NCI-H146 treated with DMSO at 0.1 percent for 48 hours (cell line): Measurements from ENCODE around the gene SNX9.

Experiments
- DNase-seq: peaks from one replicate; lab custom pipeline; 2025; ENCODE audit not compliant: unreplicated experiment; lab: John Stamatoyannopoulos, UW

SNX9 gene

DNA sequence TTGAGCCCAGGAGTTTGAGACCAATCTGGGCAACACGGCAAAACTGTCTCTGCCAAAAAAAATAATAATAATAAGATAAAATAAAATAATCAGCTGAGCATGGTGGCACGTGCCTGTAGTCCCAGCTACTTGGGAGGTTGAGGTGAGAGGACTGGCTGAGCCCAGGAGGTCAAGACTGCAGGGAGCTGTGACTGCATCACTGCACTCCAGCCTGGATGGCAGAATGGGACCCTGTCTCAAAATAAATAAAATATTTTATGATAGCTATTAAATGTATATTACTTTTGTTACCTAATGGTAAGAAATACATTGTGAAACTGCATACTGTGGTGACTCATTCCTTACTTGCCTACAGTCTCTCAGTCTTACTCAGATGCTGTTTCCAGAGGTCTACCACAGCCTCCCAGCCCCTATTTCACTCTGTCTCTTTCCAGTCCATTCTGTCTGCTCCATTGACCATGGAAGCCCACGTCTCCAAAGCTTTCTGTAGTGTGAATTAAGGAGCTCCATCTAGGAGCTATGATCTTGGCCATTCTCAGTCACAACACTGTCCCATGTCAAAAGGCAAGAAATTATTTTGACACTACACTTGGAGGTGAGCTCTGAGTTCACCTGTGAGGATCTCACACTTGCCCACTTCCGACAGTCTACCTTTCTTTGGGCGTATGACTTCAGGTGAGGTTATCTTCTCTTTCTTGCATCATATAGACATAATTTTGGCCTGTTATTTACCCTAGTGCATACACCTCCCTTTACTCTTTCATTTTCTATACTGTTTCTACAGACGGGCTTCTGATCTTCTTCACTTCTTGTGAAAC, 22.4 kb upstream of the SNX9 start:
- no peak for DNase-seq

DNA sequence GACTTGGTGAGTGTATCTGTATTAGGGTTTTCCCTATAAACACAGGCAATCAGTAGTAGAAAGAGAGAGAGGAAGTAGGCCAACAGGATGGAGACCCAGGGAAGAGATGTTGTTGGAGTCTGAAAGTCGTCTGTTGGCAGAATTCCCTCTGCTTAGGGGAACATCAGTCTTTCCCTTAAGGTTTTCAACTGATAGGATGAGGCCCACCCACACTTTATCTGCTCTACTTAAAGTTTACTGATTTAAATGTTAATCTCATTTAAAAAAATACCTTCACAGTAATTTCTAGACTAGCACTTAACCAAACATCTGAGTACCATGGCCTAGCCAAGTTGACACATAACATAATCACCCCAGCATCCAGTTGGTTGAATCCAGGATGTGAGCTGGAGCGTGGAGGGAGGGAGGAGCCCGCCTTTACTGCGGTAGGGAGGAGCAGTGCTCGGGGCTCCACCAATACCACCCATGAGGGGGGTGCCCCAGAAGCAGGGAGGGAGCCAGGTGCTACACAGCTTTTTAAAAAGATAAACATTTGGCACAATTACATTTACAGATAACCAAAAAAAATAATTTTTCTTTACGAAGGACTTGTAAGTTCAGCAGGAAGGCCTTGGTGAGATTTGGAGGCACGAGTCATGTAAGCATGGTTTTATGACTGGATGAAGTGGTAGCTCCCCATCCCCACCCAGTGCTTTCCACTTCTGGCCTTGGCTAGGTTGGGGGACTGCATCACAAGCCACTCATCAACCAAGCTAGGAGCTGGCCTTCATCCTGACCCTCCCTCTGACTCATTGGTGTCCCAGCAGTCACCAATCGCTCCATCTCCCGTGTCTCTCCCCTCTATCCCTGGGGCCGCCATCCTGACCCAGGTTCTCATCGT, 18.4 kb upstream of the SNX9 start:
- no peak for DNase-seq

GRCh38 chr6:157806131-157806855, 16.8 kb upstream of the SNX9 start:
- no peak for DNase-seq

- DNase-seq, result no peak
Measured at GRCh38 chr6:157806856-157807215, 16.2 kb upstream of the SNX9 start.

- DNase-seq, result no peak
Measured at GRCh38 chr6:157808405-157808950, 14.6 kb upstream of the SNX9 start.

DNA sequence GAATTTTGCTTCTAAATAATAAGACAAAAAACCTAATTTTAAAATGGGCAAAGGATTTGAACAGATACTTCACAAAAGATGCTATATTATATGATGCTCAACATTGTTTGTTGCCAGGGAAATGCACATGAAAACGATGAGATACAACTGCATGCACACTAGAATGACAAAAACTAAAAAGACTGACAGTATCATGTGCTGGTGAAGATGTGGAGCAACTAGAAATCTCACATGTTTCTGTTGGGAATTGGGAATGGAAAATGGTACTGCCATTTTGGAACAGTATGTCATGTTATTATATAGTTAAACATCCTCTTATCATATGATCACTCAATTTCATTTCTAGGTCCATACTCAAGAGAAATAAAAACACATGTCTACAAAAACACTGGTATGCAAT, 13.4 kb upstream of the SNX9 start:
- no peak for DNase-seq

- DNase-seq, result no peak
Measured at GRCh38 chr6:157811137-157811475, 11.9 kb upstream of the SNX9 start.

- DNase-seq, result no peak
Measured at GRCh38 chr6:157811476-157812173, 11.4 kb upstream of the SNX9 start.

- no peak for DNase-seq
Measured at GRCh38 chr6:157812425-157813171, 10.4 kb upstream of the SNX9 start.

- DNase-seq, result no peak
Measured at GRCh38 chr6:157813191-157813590, 9.9 kb upstream of the SNX9 start.

- DNase-seq, result no peak
Measured at GRCh38 chr6:157813750-157814455, 9.1 kb upstream of the SNX9 start.

DNA sequence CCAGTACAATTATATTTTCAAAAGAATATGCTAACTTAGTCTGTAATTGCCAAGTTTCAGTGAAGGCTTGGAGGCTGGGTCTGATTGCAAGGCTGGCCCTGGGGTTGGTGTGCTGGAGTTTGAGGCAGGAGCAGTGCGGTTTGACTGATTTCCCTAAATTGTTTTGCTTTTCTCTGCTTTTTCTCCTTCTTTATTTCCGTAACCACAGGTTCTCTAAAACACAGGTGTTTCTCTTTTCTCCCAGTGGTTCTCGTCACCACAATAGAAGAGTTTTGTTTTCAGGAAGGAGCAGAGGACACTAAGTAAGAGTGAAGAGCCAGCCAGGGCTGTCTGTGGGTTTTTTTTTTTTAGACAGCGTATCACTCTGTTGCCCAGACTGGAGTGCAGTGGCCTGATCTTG, 8.2 kb upstream of the SNX9 start:
- no peak for DNase-seq

- no peak for DNase-seq
Measured at GRCh38 chr6:157821342-157822033, 1.6 kb upstream of the SNX9 start.

DNA sequence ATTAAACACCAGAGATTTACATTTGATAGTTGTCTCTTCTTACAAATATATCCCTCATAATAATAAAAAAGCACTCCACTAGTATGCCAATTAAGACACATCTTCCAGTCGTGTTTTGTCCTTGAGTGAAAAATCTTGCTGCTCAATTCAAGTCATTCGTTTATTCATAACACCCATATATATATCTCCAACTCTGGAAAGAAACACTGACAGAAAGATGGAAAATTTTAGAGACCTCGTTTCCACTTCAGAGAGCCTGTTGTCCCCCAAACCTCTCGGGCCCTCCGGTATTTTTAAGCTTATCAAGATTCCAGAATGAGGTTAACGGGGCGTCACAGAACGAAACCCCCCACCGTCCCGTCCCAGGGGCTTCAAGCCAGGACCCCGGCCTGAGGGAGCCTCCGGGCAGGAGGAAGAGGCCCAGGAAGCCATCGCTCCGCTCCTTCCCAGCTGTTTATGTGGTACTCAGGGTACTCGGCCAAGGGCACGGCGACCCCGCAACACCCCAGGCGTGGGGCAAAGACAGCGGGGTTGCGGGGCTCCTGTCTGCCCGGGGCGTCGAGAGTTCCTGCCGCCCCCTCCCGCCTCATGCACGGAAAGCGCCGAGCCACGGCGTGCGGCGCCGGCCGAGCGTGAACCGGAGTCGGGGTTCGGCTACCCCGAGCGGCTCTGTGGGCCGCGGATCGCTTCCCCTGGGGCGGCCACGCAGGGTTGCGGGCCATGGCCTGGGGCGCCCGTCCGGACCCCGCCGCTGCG, 623 bp upstream of the SNX9 start:
- no peak for DNase-seq

GRCh38 chr6:157823528-157824370, 703 bp downstream of the SNX9 start:
- DNase-seq, result peak; percentile 59

DNA sequence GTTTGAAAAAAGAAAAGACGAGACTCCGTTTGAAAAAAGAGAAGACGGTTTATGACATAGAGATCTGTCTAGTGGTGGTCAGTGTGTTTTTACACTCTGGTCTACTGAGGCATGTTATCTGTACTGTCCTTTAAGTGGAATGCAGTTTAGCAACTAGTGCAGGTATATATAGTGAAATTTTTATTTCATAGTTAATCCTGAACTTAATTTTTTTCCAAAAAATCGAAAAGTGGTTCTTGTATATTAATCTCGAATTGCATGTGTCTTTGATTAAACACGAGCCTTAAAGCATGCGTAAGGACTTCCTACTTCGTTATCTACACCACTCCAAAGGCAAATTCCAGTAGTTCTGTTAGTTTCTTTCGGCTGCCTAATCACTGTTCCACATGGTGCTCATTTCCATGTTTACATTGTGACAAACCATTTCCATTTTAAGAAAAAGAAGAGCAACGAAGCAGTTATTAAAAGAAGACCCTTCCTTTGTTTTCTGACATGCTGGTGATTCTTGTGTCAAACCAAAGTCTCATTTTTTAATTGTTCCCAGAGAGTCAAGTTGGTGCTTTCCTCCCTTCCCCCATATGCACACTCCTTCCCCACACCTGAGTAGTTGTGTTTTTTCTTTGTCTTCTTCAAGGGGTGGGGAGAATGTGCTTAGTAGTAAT, 2.3 kb downstream of the SNX9 start:
- DNase-seq, result no peak
